Measurements from ENCODE around the gene NISCH.

Gene NISCH

DNA sequence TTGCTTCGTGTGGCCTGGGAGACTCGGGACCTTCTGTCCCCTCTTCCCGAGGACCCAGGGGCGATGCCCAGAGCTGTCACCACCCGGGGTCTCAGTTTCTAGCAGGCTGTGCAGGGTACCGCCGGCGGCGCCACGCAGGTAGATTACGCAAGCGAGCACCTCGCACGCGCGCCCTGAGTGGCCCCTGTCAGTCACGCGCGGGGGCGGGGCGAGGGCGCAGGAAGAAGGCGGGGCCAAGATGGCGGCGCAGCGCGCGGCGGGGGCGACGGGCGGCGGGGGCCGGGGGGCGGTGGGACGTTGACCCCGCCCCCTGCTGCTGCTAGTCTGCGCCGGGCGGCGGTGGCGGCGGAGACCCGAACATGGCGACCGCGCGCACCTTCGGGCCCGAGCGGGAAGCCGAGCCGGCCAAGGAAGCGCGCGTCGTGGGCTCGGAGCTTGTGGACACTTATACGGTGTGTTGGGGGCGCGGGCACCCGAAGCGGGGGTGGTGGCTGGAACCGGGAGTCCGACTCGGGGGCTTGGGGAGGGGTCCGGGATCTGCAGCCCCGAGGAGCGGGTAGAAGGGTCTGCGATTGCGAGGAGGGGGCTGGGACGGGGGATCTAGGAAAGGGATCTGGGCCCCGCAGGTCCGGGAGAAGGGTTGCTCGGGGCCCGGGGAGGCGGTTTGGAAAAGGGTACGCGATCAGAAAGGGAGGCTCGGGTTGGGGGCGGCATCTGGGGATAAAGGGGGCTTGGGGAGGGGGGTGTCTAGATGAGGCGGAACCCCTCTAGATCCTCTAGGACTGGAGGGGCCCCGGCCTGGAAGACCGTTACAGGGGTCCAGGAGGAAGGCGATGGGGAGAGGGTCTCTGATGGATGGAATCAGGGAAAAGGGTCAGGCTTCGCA lies at the start of gene NISCH:
TSS of gene NISCH (plus strand) at position 322 of the 886 bp plus-strand sequence. CDS start at position 360, 38 bp downstream.
- Histone ChIP-seq H3K36me3 (ENCODE audit: control insufficient read depth, low read depth, low read length) (peaks cover 26% of the 10 kb centered on the region), H3K27ac (ENCODE audit: low read length) (no peak within 1 kb of the TSS), H3K27me3 (ENCODE audit: control insufficient read depth, insufficient read depth, low read length) (no peaks in the 10 kb centered on the region), H3K9me3 (ENCODE audit: control insufficient read depth, low read depth, low read length) (no peaks in the 10 kb centered on the region), H3K4me3 (ENCODE audit: low read length) (peak within 1 kb of the TSS; percentile 87), H3K9ac (ENCODE audit: low read length) (peak within 1 kb of the TSS; percentile 78), H3K4me1 (ENCODE audit: control insufficient read depth, low read depth, low read length) (peaks cover 8% of the 10 kb centered on the region)

DNA sequence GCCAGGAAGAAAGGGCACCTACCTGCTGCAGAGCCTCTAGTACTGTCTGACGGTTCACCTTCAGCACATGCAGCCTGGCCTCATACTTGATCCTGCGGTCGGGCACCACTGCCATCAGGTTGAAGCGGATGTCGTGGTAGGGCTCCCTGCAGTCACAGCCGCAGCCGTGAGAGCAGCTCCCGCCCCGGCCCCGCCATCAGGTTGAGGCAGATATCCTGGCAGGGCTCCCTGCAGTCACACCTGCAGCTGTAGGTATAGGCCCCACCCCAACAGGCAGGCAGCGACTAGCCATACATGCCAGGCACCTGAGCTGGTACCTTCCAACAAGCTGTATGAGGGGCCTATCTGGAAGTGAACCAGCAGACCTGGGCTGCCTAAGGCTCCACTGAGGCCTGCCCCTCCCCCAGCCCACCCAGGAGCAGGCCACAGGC lies 49.2 kb upstream of the NISCH start:
- Histone ChIP-seq H3K9ac (ENCODE audit: low read length) (no peak overlapping the region), H3K9me3 (ENCODE audit: control insufficient read depth, low read depth, low read length) (no peaks in the 10 kb centered on the region), H3K4me3 (ENCODE audit: low read length) (no peak overlapping the region), H3K4me1 (ENCODE audit: control insufficient read depth, low read depth, low read length) (peaks cover 3% of the 10 kb centered on the region), H3K27ac (ENCODE audit: low read length) (no peak overlapping the region), H3K36me3 (ENCODE audit: control insufficient read depth, low read depth, low read length) (peaks cover 63% of the 10 kb centered on the region), H3K27me3 (ENCODE audit: control insufficient read depth, insufficient read depth, low read length) (peaks cover 2% of the 10 kb centered on the region)

DNA sequence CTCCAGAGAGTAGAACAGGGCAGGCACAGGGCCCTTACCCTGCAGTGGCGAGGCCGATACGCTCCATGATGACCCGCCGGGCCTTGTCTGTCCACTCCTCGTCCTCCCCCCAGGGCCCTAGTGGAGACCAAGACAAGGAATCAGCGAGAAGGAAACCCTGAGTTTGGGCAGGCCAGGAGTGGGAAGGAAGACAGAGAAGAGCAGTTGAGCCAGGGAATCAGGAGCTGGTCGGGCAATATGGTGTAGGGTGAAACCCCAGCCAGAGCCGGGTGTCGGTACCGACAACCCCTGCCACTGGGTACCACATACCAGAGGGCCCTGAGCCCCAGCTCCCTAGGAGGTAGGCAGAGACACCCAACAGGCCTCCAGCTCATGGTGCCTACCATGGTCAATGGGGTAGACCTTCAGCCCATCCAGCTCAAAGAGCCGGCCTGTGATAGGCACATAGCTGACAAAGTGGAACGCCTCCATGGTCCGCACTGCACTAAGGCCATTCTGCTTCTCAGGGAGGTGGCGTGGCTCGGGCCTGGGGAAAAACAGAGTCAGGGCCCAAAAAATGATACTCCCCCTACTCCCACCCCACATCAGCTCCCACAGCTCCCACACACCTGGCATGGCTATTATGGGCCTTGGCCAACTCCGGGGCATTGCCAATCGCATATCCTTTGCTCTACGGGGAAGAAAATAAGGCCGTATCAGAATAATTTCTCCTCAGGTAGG lies 48.5 kb upstream of the NISCH start:
- peaks cover 56% of the 10 kb centered on the region for H3K36me3 ChIP-seq (ENCODE audit: control insufficient read depth, low read depth, low read length)
- no peak overlapping the region for H3K4me3 ChIP-seq (ENCODE audit: low read length)
- no peak overlapping the region for H3K9ac ChIP-seq (ENCODE audit: low read length)
- H3K27ac ChIP-seq (ENCODE audit: low read length) = no peak overlapping the region
- H3K4me1 ChIP-seq (ENCODE audit: control insufficient read depth, low read depth, low read length) = peaks cover 10% of the 10 kb centered on the region
- H3K27me3 ChIP-seq (ENCODE audit: control insufficient read depth, insufficient read depth, low read length) = peaks cover 7% of the 10 kb centered on the region
- H3K9me3 ChIP-seq (ENCODE audit: control insufficient read depth, low read depth, low read length) = no peaks in the 10 kb centered on the region

DNA sequence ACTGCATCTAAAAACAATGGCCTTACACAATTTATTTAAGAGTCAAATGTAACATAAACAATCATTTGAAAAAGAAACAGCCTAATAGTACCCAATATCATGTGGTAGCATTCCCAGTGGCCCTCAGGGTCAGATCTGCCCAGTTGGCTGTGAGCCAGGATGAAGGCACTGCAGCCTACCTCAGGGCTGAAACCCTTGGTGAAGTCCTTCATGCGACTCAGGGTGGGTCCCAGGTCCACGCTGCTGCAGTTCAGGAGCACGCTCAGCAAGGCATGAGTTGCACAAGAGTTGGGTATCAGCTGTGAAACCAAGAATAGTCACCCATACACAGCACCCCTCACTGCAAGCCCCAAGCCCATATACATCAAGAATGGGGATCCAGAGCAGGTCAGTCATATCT lies 47.6 kb upstream of the NISCH start:
- peaks cover 49% of the 10 kb centered on the region for H3K36me3 ChIP-seq (ENCODE audit: control insufficient read depth, low read depth, low read length)
- H3K4me1 ChIP-seq (ENCODE audit: control insufficient read depth, low read depth, low read length) = peaks cover 10% of the 10 kb centered on the region
- H3K4me3 ChIP-seq (ENCODE audit: low read length) = no peak overlapping the region
- peaks cover 7% of the 10 kb centered on the region for H3K27me3 ChIP-seq (ENCODE audit: control insufficient read depth, insufficient read depth, low read length)
- H3K9me3 ChIP-seq (ENCODE audit: control insufficient read depth, low read depth, low read length) = no peaks in the 10 kb centered on the region
- H3K27ac ChIP-seq (ENCODE audit: low read length) = no peak overlapping the region
- no peak overlapping the region for H3K9ac ChIP-seq (ENCODE audit: low read length)

DNA sequence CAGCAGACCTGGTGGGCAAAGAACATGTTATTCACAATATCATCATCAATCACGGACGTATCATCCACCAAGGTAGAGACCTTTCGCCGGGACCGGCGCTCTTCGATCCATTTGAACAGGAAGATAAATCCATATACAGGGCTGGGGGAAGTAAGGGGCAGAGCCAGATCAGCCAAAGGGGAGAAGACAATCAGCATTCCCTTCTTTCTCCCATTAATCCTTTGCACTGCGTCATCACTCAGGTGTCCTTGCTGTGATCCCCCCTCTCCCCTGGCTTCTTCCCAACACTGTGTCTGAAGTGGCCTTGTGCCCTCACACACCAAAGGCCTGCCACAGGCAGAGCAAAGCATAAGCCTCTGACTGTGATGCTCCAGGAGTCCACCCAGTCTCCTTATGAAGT lies 46.9 kb upstream of the NISCH start:
- peaks cover 42% of the 10 kb centered on the region for H3K36me3 ChIP-seq (ENCODE audit: control insufficient read depth, low read depth, low read length)
- H3K4me1 ChIP-seq (ENCODE audit: control insufficient read depth, low read depth, low read length) = peaks cover 10% of the 10 kb centered on the region
- H3K9ac ChIP-seq (ENCODE audit: low read length) = no peak overlapping the region
- H3K27me3 ChIP-seq (ENCODE audit: control insufficient read depth, insufficient read depth, low read length) = peaks cover 7% of the 10 kb centered on the region
- H3K9me3 ChIP-seq (ENCODE audit: control insufficient read depth, low read depth, low read length) = no peaks in the 10 kb centered on the region
- H3K4me3 ChIP-seq (ENCODE audit: low read length) = no peak overlapping the region
- H3K27ac ChIP-seq (ENCODE audit: low read length) = no peak overlapping the region

DNA sequence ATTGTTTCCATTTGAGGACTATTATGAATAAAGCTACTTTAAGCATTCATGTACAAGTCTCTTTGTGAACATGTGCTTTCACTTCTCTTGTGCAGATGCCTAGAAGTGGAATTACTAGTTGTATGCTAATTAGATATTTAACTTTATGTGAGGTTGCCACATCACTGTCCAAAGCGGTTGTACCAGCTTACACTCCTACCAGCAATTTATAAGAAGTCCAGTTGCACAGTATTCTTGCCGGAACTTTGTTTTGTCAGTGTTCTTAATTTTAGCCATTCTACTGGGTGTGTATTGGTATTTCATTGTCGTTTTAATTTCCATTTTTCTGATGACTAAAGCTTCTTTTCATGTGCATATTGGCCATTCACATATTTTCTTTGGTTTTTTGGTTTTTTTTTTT lies 39.6 kb upstream of the NISCH start:
- Histone ChIP-seq H3K9me3 (ENCODE audit: control insufficient read depth, low read depth, low read length) (no peaks in the 10 kb centered on the region), H3K27me3 (ENCODE audit: control insufficient read depth, insufficient read depth, low read length) (peaks cover 7% of the 10 kb centered on the region), H3K4me1 (ENCODE audit: control insufficient read depth, low read depth, low read length) (peaks cover 10% of the 10 kb centered on the region), H3K9ac (ENCODE audit: low read length) (no peak overlapping the region), H3K4me3 (ENCODE audit: low read length) (no peak overlapping the region), H3K27ac (ENCODE audit: low read length) (no peak overlapping the region), H3K36me3 (ENCODE audit: control insufficient read depth, low read depth, low read length) (peaks cover 5% of the 10 kb centered on the region)

DNA sequence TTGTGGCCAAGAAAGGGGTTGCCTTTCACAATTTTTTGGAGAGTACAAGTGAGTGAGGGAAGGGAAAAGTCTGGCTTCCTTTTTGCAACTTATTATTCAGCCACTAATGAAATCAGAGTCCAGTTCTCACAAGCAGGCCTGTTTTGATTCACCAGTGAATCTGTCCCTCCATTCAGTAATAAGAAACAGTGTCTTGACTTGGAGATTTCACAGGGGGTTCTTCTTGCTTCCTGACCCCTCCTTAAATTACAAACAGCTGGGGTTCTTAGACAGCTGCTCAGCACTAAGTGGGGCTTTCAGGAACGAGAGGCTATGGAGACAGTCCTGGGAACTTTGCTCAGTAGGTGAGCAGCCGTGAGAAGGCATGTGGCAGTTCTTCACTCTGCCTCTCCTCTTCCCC lies 35.0 kb upstream of the NISCH start:
- Histone ChIP-seq H3K9ac (ENCODE audit: low read length) (no peak overlapping the region), H3K9me3 (ENCODE audit: control insufficient read depth, low read depth, low read length) (no peaks in the 10 kb centered on the region), H3K36me3 (ENCODE audit: control insufficient read depth, low read depth, low read length) (peaks cover 2% of the 10 kb centered on the region), H3K4me3 (ENCODE audit: low read length) (no peak overlapping the region), H3K27ac (ENCODE audit: low read length) (no peak overlapping the region), H3K4me1 (ENCODE audit: control insufficient read depth, low read depth, low read length) (peaks cover 3% of the 10 kb centered on the region), H3K27me3 (ENCODE audit: control insufficient read depth, insufficient read depth, low read length) (no peaks in the 10 kb centered on the region)

DNA sequence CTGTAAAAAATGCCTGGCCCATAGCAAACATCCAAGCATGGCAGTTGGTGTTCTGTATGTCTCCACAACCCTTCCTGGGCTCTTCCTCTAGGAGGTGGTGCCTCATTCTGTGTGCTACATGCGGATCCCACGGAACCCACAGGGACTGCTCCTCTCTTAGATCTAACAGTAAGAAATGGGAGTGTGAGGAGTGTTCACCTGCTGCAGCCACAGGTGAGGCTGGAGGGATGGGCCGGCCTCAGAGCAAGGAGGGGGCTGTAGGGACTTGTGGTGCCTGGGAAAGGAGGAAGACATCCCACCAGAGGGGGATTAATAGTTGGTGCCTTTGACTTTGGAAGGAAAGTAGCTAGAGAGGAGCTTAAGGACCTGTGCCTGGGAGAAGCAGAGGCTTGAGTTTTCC lies 32.7 kb upstream of the NISCH start:
- Histone ChIP-seq H3K27ac (ENCODE audit: low read length) (no peak overlapping the region), H3K4me3 (ENCODE audit: low read length) (no peak overlapping the region), H3K4me1 (ENCODE audit: control insufficient read depth, low read depth, low read length) (peaks cover 3% of the 10 kb centered on the region), H3K9ac (ENCODE audit: low read length) (no peak overlapping the region), H3K9me3 (ENCODE audit: control insufficient read depth, low read depth, low read length) (no peaks in the 10 kb centered on the region), H3K36me3 (ENCODE audit: control insufficient read depth, low read depth, low read length) (no peaks in the 10 kb centered on the region), H3K27me3 (ENCODE audit: control insufficient read depth, insufficient read depth, low read length) (no peaks in the 10 kb centered on the region)

DNA sequence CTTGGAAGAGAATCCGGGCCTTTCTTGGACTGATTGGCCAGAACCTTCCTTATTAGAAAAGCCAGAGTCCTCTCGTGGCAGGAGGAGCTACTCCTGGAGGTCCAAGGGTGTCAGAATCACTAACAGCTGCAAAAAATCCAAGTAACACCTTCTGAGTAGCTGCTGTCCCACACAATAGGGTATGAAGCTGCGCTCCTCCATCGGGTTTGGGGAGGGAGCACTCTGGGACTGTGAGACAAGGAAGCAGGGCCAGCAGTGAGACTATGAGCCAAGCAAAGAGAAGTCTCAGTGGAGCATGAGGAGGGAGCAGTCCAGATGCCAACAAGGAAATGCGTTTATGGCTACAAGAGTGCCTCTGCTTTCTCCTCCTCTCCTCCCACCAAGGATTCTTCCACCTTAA lies 32.2 kb upstream of the NISCH start:
- H3K27me3 ChIP-seq (ENCODE audit: control insufficient read depth, insufficient read depth, low read length) = no peaks in the 10 kb centered on the region
- H3K27ac ChIP-seq (ENCODE audit: low read length) = no peak overlapping the region

DNA sequence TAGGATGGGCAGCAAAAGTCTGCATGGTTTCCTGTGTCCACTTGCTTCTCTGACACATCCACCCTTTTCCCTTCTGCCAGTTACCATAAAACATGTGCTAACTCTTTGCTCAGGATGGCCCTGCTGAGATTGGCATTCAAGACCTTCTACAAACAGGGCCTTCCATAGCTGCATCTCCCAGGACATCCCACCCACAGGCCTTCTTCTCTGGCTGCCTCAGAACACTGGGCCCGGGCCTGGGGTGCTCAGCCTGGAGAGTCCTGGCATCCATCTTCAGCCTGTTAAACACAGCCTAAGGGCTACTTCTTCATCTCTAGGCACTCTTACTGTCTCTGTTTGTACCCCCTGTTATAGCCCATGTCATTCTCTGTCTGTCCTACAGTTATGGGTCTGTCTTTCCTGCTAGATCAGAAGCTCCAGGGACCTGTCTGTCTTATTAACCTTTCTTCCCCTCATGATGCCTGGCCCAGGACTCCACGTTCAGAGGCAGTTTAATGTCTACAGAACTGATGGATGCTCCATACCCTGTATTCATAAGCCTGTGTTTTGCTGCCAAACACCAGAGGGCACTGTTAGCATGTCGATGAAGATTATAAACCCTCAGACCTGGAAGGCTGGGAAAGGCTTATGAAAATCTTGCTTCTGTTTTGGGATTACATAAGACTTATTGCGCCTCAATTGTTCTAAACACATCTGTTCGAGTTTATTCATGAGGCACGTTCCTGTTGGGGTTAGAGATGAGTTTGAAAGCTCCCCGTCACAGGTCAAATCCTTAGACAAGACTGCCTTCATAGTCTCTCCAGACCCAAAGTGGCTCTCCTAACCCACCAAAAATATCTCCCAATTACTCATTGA lies 27.0 kb upstream of the NISCH start:
- Histone ChIP-seq H3K27ac (ENCODE audit: low read length) (no peak overlapping the region), H3K4me3 (ENCODE audit: low read length) (no peak overlapping the region), H3K27me3 (ENCODE audit: control insufficient read depth, insufficient read depth, low read length) (no peaks in the 10 kb centered on the region), H3K9me3 (ENCODE audit: control insufficient read depth, low read depth, low read length) (no peaks in the 10 kb centered on the region), H3K4me1 (ENCODE audit: control insufficient read depth, low read depth, low read length) (peaks cover under 1% of the 10 kb centered on the region), H3K36me3 (ENCODE audit: control insufficient read depth, low read depth, low read length) (no peaks in the 10 kb centered on the region), H3K9ac (ENCODE audit: low read length) (no peak overlapping the region)

More for the DNA sequence above, 32.2 kb upstream of the NISCH start:
- Histone ChIP-seq H3K4me1 (ENCODE audit: control insufficient read depth, low read depth, low read length) (peaks cover 3% of the 10 kb centered on the region), H3K36me3 (ENCODE audit: control insufficient read depth, low read depth, low read length) (no peaks in the 10 kb centered on the region), H3K9me3 (ENCODE audit: control insufficient read depth, low read depth, low read length) (no peaks in the 10 kb centered on the region), H3K9ac (ENCODE audit: low read length) (no peak overlapping the region), H3K4me3 (ENCODE audit: low read length) (no peak overlapping the region)

DNA sequence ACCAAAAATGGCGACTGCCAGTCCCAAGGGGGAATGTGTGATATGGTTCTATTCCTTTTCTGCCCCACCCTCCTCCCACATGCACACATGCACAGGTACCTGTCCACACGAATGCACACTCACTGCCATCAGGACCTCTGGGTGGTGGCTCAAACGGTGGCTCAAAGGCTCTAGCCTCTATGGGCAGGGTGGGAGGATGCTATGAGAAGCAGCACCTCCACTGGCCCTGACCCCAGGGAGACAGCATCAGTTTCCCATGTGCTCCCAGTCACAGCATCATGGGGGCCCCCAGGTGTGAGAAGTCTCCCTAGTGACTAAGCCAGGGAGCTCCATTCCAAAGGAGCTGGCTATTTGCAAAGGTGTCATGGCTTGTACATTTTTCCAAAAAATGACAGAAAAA lies 26.4 kb upstream of the NISCH start:
- Histone ChIP-seq H3K36me3 (ENCODE audit: control insufficient read depth, low read depth, low read length) (no peaks in the 10 kb centered on the region), H3K4me1 (ENCODE audit: control insufficient read depth, low read depth, low read length) (no peaks in the 10 kb centered on the region), H3K9me3 (ENCODE audit: control insufficient read depth, low read depth, low read length) (no peaks in the 10 kb centered on the region), H3K27ac (ENCODE audit: low read length) (no peak overlapping the region), H3K4me3 (ENCODE audit: low read length) (no peak overlapping the region), H3K27me3 (ENCODE audit: control insufficient read depth, insufficient read depth, low read length) (no peaks in the 10 kb centered on the region), H3K9ac (ENCODE audit: low read length) (no peak overlapping the region)
